Ovary (tissue), 9 donors: Measurements from ENCODE around the gene GOLT1A. TPM values are rescaled to one million over a fixed set of nuclear protein-coding genes. Genes with fewer than 3 reads are reported as not detected.
A peak's percentile ranks its signal among the peaks of the same experiment; 100 is the strongest.

ENCODE experiments used
- DNase-seq, 5 donors: peaks; one replicate each; pipeline ENCODE4 v3.0.0-alpha.2; 2019 to 2020
- H3K27ac ChIP-seq, 2 donors: fragments of 200-600 bp; one replicate each; pipeline versions ENCODE4 v1.5.1 to v1.8.0; 2019 to 2022
- H3K27me3 ChIP-seq: fragments of 200-600 bp; one replicate; pipeline ENCODE4 v1.8.0; 2022
- H3K36me3 ChIP-seq: fragments of 200-600 bp; sonication (generic); one replicate; pipeline ENCODE4 v1.5.1; 2019
- H3K4me1 ChIP-seq: one replicate; pipeline ENCODE4 v1.8.1; 2013; ENCODE audit warnings: mild to moderate bottlenecking, moderate library complexity; ENCODE audit not compliant: insufficient read depth
- H3K4me3 ChIP-seq: fragments of 200-600 bp; sonication (generic); one replicate; pipeline ENCODE4 v1.5.1; 2017
- H3K9me3 ChIP-seq, 2 donors: fragments of 200-600 bp in 1 of 2; sonication (generic) in 1 of 2; one replicate each; pipeline versions ENCODE4 v1.5.1 to v1.8.1; 2013 to 2019; ENCODE audit warnings: mild to moderate bottlenecking in 1 of 2, moderate library complexity in 1 of 2
- CTCF ChIP-seq, 3 donors: fragments of 450-650 bp in 2 of 3; fragments of 200-600 bp in 1 of 3; IDR thresholded peaks; one replicate each; pipeline versions ENCODE4 v1.5.1 to v1.8.0; 2016 to 2022; ENCODE audit warnings: antibody characterized with exemption in 3 of 3, mild to moderate bottlenecking in 1 of 3
- EP300 ChIP-seq: sonication (generic); formaldehyde crosslinking; IDR thresholded peaks from one replicate; pipeline ENCODE4 v1.6.1; 2017; ENCODE audit warnings: antibody characterized with exemption
- POLR2A ChIP-seq: fragments of 450-650 bp; IDR thresholded peaks from one replicate; pipeline ENCODE4 v1.6.1; 2017; ENCODE audit warnings: antibody characterized with exemption, mild to moderate bottlenecking, moderate library complexity
- WGBS, 3 donors: extraction: QIAGEN DNeasy Blood & Tissue Kit in 1 of 3; methylation state at CpG; one replicate each; pipeline versions ENCODE4 v1.1.5 to v1.1.7; 2013 to 2017; 5-methylcytosine and 5-hydroxymethylcytosine counted together
- intact Hi-C, 4 donors: fragments of 100-400 bp; cut with DNase I; formaldehyde crosslinking; loops; one replicate each; pipeline versions ENCODE4 v1.11.0 to v1.15.1; 2022 to 2023
- polyA plus RNA-seq, 2 donors: library from polyadenylated mRNA; stranded (reverse); fragments of 200-250 nt in 1 of 2; fragments of 350-450 nt in 1 of 2; fragmentation: Illumina TruSeq in 1 of 2; extraction: RNeasy Lipid Tissue Mini Kit (QIAGEN cat#74804) in 1 of 2; gene quantifications; one replicate each; pipeline ENCODE4 v1.2.3, GENCODE V29; 2013 to 2014
- total RNA-seq, 7 donors: library from RNA; depleted of rRNA in 2 of 7; stranded (reverse); fragments of >200 nt in 2 of 7; fragmentation: NEBNext Ultra II Directional in 3 of 7; extraction: Animal tissue kit (Norgen Biotek cat#: 25700) in 3 of 7; gene quantifications; one replicate each; pipeline versions ENCODE4 v1.1.0 to v1.2.4, GENCODE V29; 2016 to 2023
- donor health status: DM: no; HTN: no; CAD: no; lungs with moderate emphysema.
- donor health status: DM: no; HTN: no; CAD: no.
- donor health status: Bipolar disorder and iron deficiency.
- donor health status: DM: yes; HTN: yes; CAD: no.
- donor health status: DM: no; HTN: no; CAD: no.
- donor health status: DM: yes; HTN: yes; CAD: no.

The GOLT1A gene
- total and polyA plus RNA-seq, 9 donors, result 0.27 to 3.9 (median 0.41) TPM; not detected in 6

DNA sequence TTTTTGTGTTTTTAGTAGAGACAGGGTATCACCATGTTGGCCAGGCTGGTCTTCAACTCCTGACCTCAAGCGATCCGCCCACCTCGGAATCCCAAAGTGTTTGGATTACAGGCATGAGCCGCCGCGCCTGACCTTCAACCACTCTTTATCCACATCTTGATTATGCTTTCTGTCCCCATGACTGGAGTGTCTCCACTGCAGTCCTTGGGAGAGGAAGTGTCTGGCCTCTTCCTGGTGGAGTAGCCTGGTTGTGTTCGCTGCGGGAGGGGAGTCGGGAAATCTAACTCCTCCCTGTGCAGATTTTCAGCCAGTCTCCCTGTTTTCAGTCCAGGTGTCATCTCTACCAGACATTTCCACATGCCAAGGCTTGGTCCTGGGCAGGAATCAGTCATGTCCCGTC is 27.2 kb downstream of the GOLT1A start:
- 49 to 67% (median 52%) methylated on average over 10 of the region's 10 CpGs for WGBS, 3 donors
- H3K36me3 ChIP-seq, result no peaks in the 10 kb centered on the region
- peaks cover 3% of the 10 kb centered on the region for H3K4me1 ChIP-seq
- DNase-seq, result peak in 1 of 5 donors; percentile 4
- H3K9me3 ChIP-seq, result no peaks in the 10 kb centered on the region
- TF ChIP-seq EP300, result no peak
- TF ChIP-seq CTCF (IDR thresholded peaks at IDR 0.05), result no peak
- TF ChIP-seq POLR2A, result no peak
- no peak overlapping the region for H3K27ac ChIP-seq
- no peak overlapping the region for H3K4me3 ChIP-seq
- no peaks in the 10 kb centered on the region for H3K27me3 ChIP-seq
- intact Hi-C loops, result no loop called here

- intact Hi-C loops, result no loop called here
- TF ChIP-seq EP300 (no peak), POLR2A (no peak)
- DNase-seq, result no peak
- H3K27ac ChIP-seq, result no peak overlapping the region
- no peak overlapping the region for H3K4me3 ChIP-seq
- no peaks in the 10 kb centered on the region for H3K36me3 ChIP-seq
- no peaks in the 10 kb centered on the region for H3K4me1 ChIP-seq
- H3K27me3 ChIP-seq, result no peaks in the 10 kb centered on the region
- 67 to 78% (median 70%) methylated on average over 1 of the region's 1 CpG for WGBS, 3 donors
- no peaks in the 10 kb centered on the region for H3K9me3 ChIP-seq
Observed at GRCh38 chr1:204181116-204181515, 32.7 kb downstream of the GOLT1A start.

- Histone ChIP-seq H3K4me3 (no peak overlapping the region), H3K27ac (no peak overlapping the region), H3K36me3 (no peaks in the 10 kb centered on the region), H3K4me1 (no peaks in the 10 kb centered on the region), H3K27me3 (no peaks in the 10 kb centered on the region), H3K9me3 (no peaks in the 10 kb centered on the region)
- intact Hi-C loops, result no loop called here
- no peak for TF ChIP-seq EP300
- TF ChIP-seq POLR2A, result no peak
- TF ChIP-seq CTCF (IDR thresholded peaks at IDR 0.05), result no peak
- peak in 1 of 5 donors; percentile 13 for DNase-seq
- 27 to 41% (median 38%) methylated on average over 6 of the region's 6 CpGs for WGBS, 3 donors
Observed at GRCh38 chr1:204180133-204180532, 33.7 kb downstream of the GOLT1A start.

DNA sequence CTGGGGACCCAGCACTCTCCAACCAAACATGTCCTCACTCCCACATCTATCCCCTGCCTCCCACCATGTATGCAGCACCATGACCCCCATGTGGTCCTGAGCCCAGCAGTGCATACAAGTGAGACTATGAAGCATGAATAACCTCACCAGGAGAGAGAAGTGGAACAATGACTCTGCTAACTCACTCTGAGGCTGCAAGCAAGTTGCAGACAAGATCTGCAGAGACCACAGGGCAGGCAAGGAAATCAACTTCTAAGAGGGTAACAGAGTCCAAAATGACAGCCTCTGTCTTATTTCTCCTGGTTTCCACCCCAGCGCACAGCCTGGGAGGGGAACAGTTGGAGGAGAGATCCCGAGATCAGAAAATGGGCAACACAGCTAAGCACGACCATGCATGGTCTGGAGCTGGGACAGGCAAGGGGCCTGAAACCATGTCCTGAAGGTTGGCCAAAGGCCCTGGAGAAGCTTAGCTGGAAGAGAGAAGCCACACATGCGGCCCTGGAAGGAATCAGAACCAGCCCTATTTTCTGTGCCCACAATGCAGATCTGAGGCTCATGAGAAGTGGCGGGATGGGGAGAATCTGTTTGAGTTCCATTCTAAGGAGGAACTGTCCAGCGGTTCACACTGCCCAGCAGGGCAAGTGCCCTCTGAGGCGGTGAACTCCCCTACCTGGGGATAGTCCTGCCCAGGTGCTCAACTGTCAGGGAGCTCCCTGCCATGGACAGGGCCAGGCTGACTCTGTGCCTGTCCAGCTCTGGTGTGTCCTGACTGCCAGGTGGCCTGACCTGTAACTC is 35.1 kb downstream of the GOLT1A start:
- intact Hi-C loops, result no loop called here
- DNase-seq, result peak in 1 of 5 donors; percentile 10
- 87 to 95% (median 91%) methylated on average over 7 of the region's 7 CpGs for WGBS, 3 donors

More for the DNA sequence above, 35.1 kb downstream of the GOLT1A start:
- Histone ChIP-seq H3K36me3 (no peaks in the 10 kb centered on the region), H3K4me1 (no peaks in the 10 kb centered on the region), H3K27me3 (no peaks in the 10 kb centered on the region), H3K27ac (no peak overlapping the region), H3K4me3 (no peak overlapping the region), H3K9me3 (no peaks in the 10 kb centered on the region)
- no peak for TF ChIP-seq CTCF (IDR thresholded peaks at IDR 0.05)
- no peak for TF ChIP-seq EP300
- no peak for TF ChIP-seq POLR2A
